Central memory CD4-positive, alpha-beta T cell (primary cell): ENCODE data around the gene GPN3.
A peak's percentile ranks its signal among the peaks of the same experiment; 100 is the strongest.
"Not testable (repeated sequence)": the region's sequence is repeated elsewhere in the genome, so short reads cannot be mapped to it uniquely, and the experiment has no call there.

Source experiments
- DNase-seq: peaks from one replicate; pipeline ENCODE4 v3.0.0; 2022

Gene GPN3

GRCh38 chr12:110436231-110436630 is 31.8 kb downstream of the GPN3 start:
- DNase-seq: no peak

- DNase-seq: no peak
Measured at GRCh38 chr12:110431957-110432587, 36.0 kb downstream of the GPN3 start.

GRCh38 chr12:110429676-110430075 is 38.4 kb downstream of the GPN3 start:
- DNase-seq: not testable (repeated sequence)

- DNase-seq: no peak
Measured at GRCh38 chr12:110426406-110426805, 41.7 kb downstream of the GPN3 start.

- DNase-seq: no peak
Measured at GRCh38 chr12:110424237-110424636, 43.8 kb downstream of the GPN3 start.

- DNase-seq: no peak
Measured at GRCh38 chr12:110421701-110422100, 46.4 kb downstream of the GPN3 start.

- no peak for DNase-seq
Measured at GRCh38 chr12:110421159-110421661, 46.8 kb downstream of the GPN3 start.

- not testable (repeated sequence) for DNase-seq
Measured at GRCh38 chr12:110420644-110421043, 47.4 kb downstream of the GPN3 start.

- not testable (repeated sequence) for DNase-seq
Measured at GRCh38 chr12:110417113-110417512, 50.9 kb downstream of the GPN3 start.

- DNase-seq: not testable (repeated sequence)
Measured at GRCh38 chr12:110410086-110410485, 58.0 kb downstream of the GPN3 start.

GRCh38 chr12:110405126-110405662 is 62.9 kb downstream of the GPN3 start:
- not testable (repeated sequence) for DNase-seq

GRCh38 chr12:110403976-110404682 is 63.9 kb downstream of the GPN3 start:
- DNase-seq: peak; percentile 78

- DNase-seq: peak; percentile 89
Measured at GRCh38 chr12:110403146-110403975, 64.7 kb downstream of the GPN3 start, which contains the start of gene ANAPC7. Gene ANAPC7, minus strand, starts transcription at chr12:110403708. Its CDS starts 81 bp downstream, at chr12:110403627.
